Lower lobe of right lung (tissue), 2 donors: Measurements from ENCODE around the gene NCKAP5. TPM values are rescaled to one million over a fixed set of nuclear protein-coding genes. Genes with fewer than 3 reads are reported as not detected.

Experiments used
- ATAC-seq, 2 donors: fragments of 200-7000 bp; cut with Tn5 transposase; one replicate each; pipeline ENCODE4 v1.9.1; 2020 to 2022; ENCODE audit warnings: mild to moderate bottlenecking in 2 of 2, moderate library complexity in 2 of 2
- DNase-seq: peaks from one replicate; pipeline ENCODE4 v3.0.0-alpha.2; 2020
- H3K27ac ChIP-seq: fragments of 200-600 bp; one replicate; pipeline ENCODE4 v1.8.0; 2022
- H3K27me3 ChIP-seq: fragments of 200-600 bp; one replicate; pipeline ENCODE4 v1.8.0; 2022; ENCODE audit warnings: low read depth
- H3K36me3 ChIP-seq: fragments of 200-600 bp; one replicate; pipeline ENCODE4 v1.8.0; 2022; ENCODE audit warnings: mild to moderate bottlenecking
- H3K4me1 ChIP-seq: fragments of 200-600 bp; one replicate; pipeline ENCODE4 v1.8.0; 2022
- H3K4me3 ChIP-seq: fragments of 200-600 bp; one replicate; pipeline ENCODE4 v1.8.0; 2022; ENCODE audit warnings: mild to moderate bottlenecking
- H3K9me3 ChIP-seq: fragments of 200-600 bp; one replicate; pipeline ENCODE4 v1.8.0; 2022
- CTCF ChIP-seq: fragments of 200-600 bp; IDR thresholded peaks from one replicate; pipeline ENCODE4 v1.8.0; 2022; ENCODE audit warnings: antibody characterized with exemption, mild to moderate bottlenecking
- intact Hi-C: fragments of 100-400 bp; cut with DNase I; formaldehyde crosslinking; loops from one replicate; pipeline ENCODE4 v1.11.0; 2022
- total RNA-seq: library from RNA; stranded (reverse); fragmentation: NEBNext Ultra II Directional; extraction: Animal tissue kit (Norgen Biotek cat#: 25700); gene quantifications from one replicate; pipeline ENCODE4 v1.2.1, GENCODE V29; 2021
- donor health status: DM: no; HTN: yes; CAD: no; lungs with severe emphysema.

NCKAP5 gene
- total RNA-seq, 1 donor from 2014 or later: 34.6 TPM

- Histone ChIP-seq H3K27me3 (no peaks in the 10 kb centered on the region), H3K4me1 (peaks cover 22% of the 10 kb centered on the region), H3K36me3 (no peaks in the 10 kb centered on the region), H3K4me3 (no peak overlapping the region), H3K27ac (no peak overlapping the region), H3K9me3 (no peaks in the 10 kb centered on the region)
- no peak for DNase-seq
- intact Hi-C loops: no loop called here
- ATAC-seq: no peak
- no peak for TF ChIP-seq CTCF
Measured at GRCh38 chr2:133569286-133569830, 1.1 kb upstream of the NCKAP5 start.

- no peak for TF ChIP-seq CTCF
- H3K27ac ChIP-seq: peak overlapping the region; percentile 4
- intact Hi-C loops: no loop called here
Measured at GRCh38 chr2:133568598-133568997, 335 bp upstream of the NCKAP5 start.

GRCh38 chr2:133562558-133562957, 5.7 kb downstream of the NCKAP5 start:
- H3K36me3 ChIP-seq: no peaks in the 10 kb centered on the region
- intact Hi-C loops: no loop called here
- H3K4me3 ChIP-seq: no peak overlapping the region
- TF ChIP-seq CTCF: no peak
- no peaks in the 10 kb centered on the region for H3K27me3 ChIP-seq
- ATAC-seq (no peak), DNase-seq (no peak)
- no peak overlapping the region for H3K27ac ChIP-seq
- H3K9me3 ChIP-seq: no peaks in the 10 kb centered on the region
- peaks cover 10% of the 10 kb centered on the region for H3K4me1 ChIP-seq

More at GRCh38 chr2:133568598-133568997, 335 bp upstream of the NCKAP5 start:
- ATAC-seq: no peak
- Histone ChIP-seq H3K4me1 (peaks cover 22% of the 10 kb centered on the region), H3K36me3 (no peaks in the 10 kb centered on the region), H3K4me3 (peak overlapping the region; percentile 45), H3K9me3 (no peaks in the 10 kb centered on the region), H3K27me3 (no peaks in the 10 kb centered on the region)
- no peak for DNase-seq

GRCh38 chr2:133561045-133561852, 7.0 kb downstream of the NCKAP5 start:
- intact Hi-C loops: no loop called here
- DNase-seq: no peak
- no peaks in the 10 kb centered on the region for H3K36me3 ChIP-seq
- H3K9me3 ChIP-seq: no peaks in the 10 kb centered on the region
- H3K4me1 ChIP-seq: no peaks in the 10 kb centered on the region
- H3K27ac ChIP-seq: no peak overlapping the region
- peak; percentile 65 for TF ChIP-seq CTCF
- ATAC-seq: peak in 1 of 2 donors; percentile 43
- H3K27me3 ChIP-seq: no peaks in the 10 kb centered on the region
- H3K4me3 ChIP-seq: no peak overlapping the region

- Histone ChIP-seq H3K36me3 (no peaks in the 10 kb centered on the region), H3K4me3 (no peak overlapping the region), H3K4me1 (no peaks in the 10 kb centered on the region), H3K27ac (no peak overlapping the region), H3K9me3 (no peaks in the 10 kb centered on the region), H3K27me3 (no peaks in the 10 kb centered on the region)
- no peak for ATAC-seq
- TF ChIP-seq CTCF: no peak
- no peak for DNase-seq
- intact Hi-C loops: no loop called here
Measured at GRCh38 chr2:133557614-133558013, 10.6 kb downstream of the NCKAP5 start.
